HG02759 (cell line): ENCODE measurements around the gene RALGPS1.
"Not testable (repeated sequence)": the region's sequence is repeated elsewhere in the genome, so short reads cannot be mapped to it uniquely, and the experiment has no call there.

Experiments
- ATAC-seq: cut with Tn5 transposase; IDR thresholded peaks from one replicate; pipeline ENCODE4 v1.9.1; 2021; ENCODE audit warnings: mild to moderate bottlenecking, moderate library complexity; ENCODE audit not compliant: unreplicated experiment

The RALGPS1 gene

GRCh38 chr9:126985870-126986498 is 71.4 kb downstream of the RALGPS1 start:
- peak; percentile 74 for ATAC-seq

GRCh38 chr9:126986506-126986951 is 71.9 kb downstream of the RALGPS1 start:
- peak; percentile 5 for ATAC-seq

- no peak for ATAC-seq
Observed at GRCh38 chr9:126988857-126989256, 74.3 kb downstream of the RALGPS1 start.

GRCh38 chr9:126989847-126990842 is 75.6 kb downstream of the RALGPS1 start:
- no peak for ATAC-seq

- ATAC-seq: no peak
Observed at GRCh38 chr9:126991183-126991582, 76.6 kb downstream of the RALGPS1 start.

- ATAC-seq: no peak
Observed at GRCh38 chr9:126992427-126992826, 77.8 kb downstream of the RALGPS1 start.

- ATAC-seq: no peak
Observed at GRCh38 chr9:126999315-127000068, 84.9 kb downstream of the RALGPS1 start.

- peak; percentile 84 for ATAC-seq
Observed at GRCh38 chr9:127004946-127005769, 90.6 kb downstream of the RALGPS1 start.

GRCh38 chr9:127005770-127006314 is 91.3 kb downstream of the RALGPS1 start:
- peak; percentile 32 for ATAC-seq

- no peak for ATAC-seq
Observed at GRCh38 chr9:127007638-127008037, 93.1 kb downstream of the RALGPS1 start.

- ATAC-seq: no peak
Observed at GRCh38 chr9:127008076-127008475, 93.5 kb downstream of the RALGPS1 start.

- ATAC-seq: no peak
Observed at GRCh38 chr9:127011772-127012171, 97.2 kb downstream of the RALGPS1 start.

- no peak for ATAC-seq
Observed at GRCh38 chr9:127012250-127012649, 97.7 kb downstream of the RALGPS1 start.

GRCh38 chr9:127013597-127013996 is 99.0 kb downstream of the RALGPS1 start:
- ATAC-seq: no peak

GRCh38 chr9:127014216-127014909 is 99.8 kb downstream of the RALGPS1 start:
- ATAC-seq: no peak

GRCh38 chr9:127014910-127015540 is 100.4 kb downstream of the RALGPS1 start:
- no peak for ATAC-seq

- ATAC-seq: no peak
Observed at GRCh38 chr9:127015921-127016512, 101.4 kb downstream of the RALGPS1 start.

- not testable (repeated sequence) for ATAC-seq
Observed at GRCh38 chr9:127017979-127018378, 103.4 kb downstream of the RALGPS1 start.

- ATAC-seq: no peak
Observed at GRCh38 chr9:127018935-127019334, 104.4 kb downstream of the RALGPS1 start.
